HepG2 (cell line): ENCODE data around the gene EXOC7. TPM values are rescaled to one million over a fixed set of nuclear protein-coding genes. Genes with fewer than 3 reads are reported as not detected.

Experiments used
- DR1 ChIP-seq: sonication (generic); formaldehyde crosslinking; IDR thresholded peaks from 2 replicates; pipeline ENCODE4 v1.8.0; 2021; ENCODE audit warnings: mild to moderate bottlenecking, missing genetic modification reagents, inconsistent platforms
- GZF1 ChIP-seq: sonication (generic); formaldehyde crosslinking; IDR thresholded peaks from 2 replicates; pipeline ENCODE4 v1.5.1; 2020; ENCODE audit warnings: mild to moderate bottlenecking, missing genetic modification reagents
- HDAC2 ChIP-seq: sonication (generic); formaldehyde crosslinking; IDR thresholded peaks from 2 replicates; pipeline ENCODE4 v1.4.0; 2020; ENCODE audit warnings: missing genetic modification reagents
- NFYC ChIP-seq: IDR thresholded peaks from 2 replicates; pipeline ENCODE4 v1.6.1; 2016; ENCODE audit warnings: missing genetic modification reagents, missing compliant biosample characterization
- RBFOX2 ChIP-seq: fragments of 200-400 bp; formaldehyde crosslinking; IDR thresholded peaks from 2 replicates; pipeline ENCODE4 v1.6.1; 2017; ENCODE audit warnings: low read depth, mild to moderate bottlenecking, low read length
- RORA ChIP-seq: sonication (generic); formaldehyde crosslinking; IDR thresholded peaks from 2 replicates; pipeline ENCODE4 v1.5.0; 2020; ENCODE audit warnings: mild to moderate bottlenecking, missing genetic modification reagents, moderate library complexity
- ZNF10 ChIP-seq: sonication (generic); formaldehyde crosslinking; IDR thresholded peaks from 2 replicates; pipeline ENCODE4 v1.4.0; 2020; ENCODE audit warnings: mild to moderate bottlenecking, low read depth, missing genetic modification reagents, borderline replicate concordance
- ZNF33B ChIP-seq: sonication (generic); formaldehyde crosslinking; IDR thresholded peaks from 2 replicates; pipeline ENCODE4 v1.5.1; 2020; ENCODE audit warnings: mild to moderate bottlenecking, missing genetic modification reagents
- ZNF563 ChIP-seq: sonication (generic); formaldehyde crosslinking; IDR thresholded peaks from 2 replicates; pipeline ENCODE4 v1.8.0; 2022; ENCODE audit warnings: mild to moderate bottlenecking, moderate library complexity, missing genetic modification reagents
- ZNF572 ChIP-seq: sonication (generic); formaldehyde crosslinking; IDR thresholded peaks from 2 replicates; pipeline ENCODE4 v1.5.1; 2020; ENCODE audit warnings: mild to moderate bottlenecking, missing genetic modification reagents
- ZNF577 ChIP-seq: sonication (generic); formaldehyde crosslinking; IDR thresholded peaks from 2 replicates; pipeline ENCODE4 v1.4.0; 2020; ENCODE audit warnings: mild to moderate bottlenecking, low read depth, missing genetic modification reagents, borderline replicate concordance
- ZNF644 ChIP-seq: IDR thresholded peaks from 2 replicates; pipeline ENCODE4 v1.6.1; 2016; ENCODE audit warnings: low read depth
- ZNF670 ChIP-seq: sonication (generic); formaldehyde crosslinking; IDR thresholded peaks from 2 replicates; pipeline ENCODE4 v1.8.0; 2022; ENCODE audit warnings: mild to moderate bottlenecking, missing genetic modification reagents, borderline replicate concordance
- ZSCAN12 ChIP-seq: sonication (generic); formaldehyde crosslinking; IDR thresholded peaks from 2 replicates; pipeline ENCODE4 v1.9.0; 2021; ENCODE audit warnings: mild to moderate bottlenecking, missing genetic modification reagents
- ZSCAN31 ChIP-seq: sonication (generic); formaldehyde crosslinking; IDR thresholded peaks from 2 replicates; pipeline ENCODE4 v1.5.0; 2020; ENCODE audit warnings: low read depth, mild to moderate bottlenecking, missing genetic modification reagents
- polyA plus RNA-seq, 8 experiments: library from polyadenylated mRNA; depleted of rRNA in 3 of 8; stranded (reverse) in 7 of 8; unstranded in 1 of 8; fragments of >200 nt; fragmentation: Illumina TruSeq in 4 of 8; extraction: Trizol in 4 of 8; gene quantifications; 2 replicates each; pipeline versions ENCODE4 v1.2.1 to v1.2.3, GENCODE V29; 2011 to 2016; ENCODE audit warnings: low read depth in 4 of 8, missing spikeins in 1 of 8, mixed read lengths in 1 of 8; ENCODE audit not compliant: insufficient read depth in 1 of 8
- total RNA-seq, 5 experiments: library from RNA; depleted of rRNA; stranded (reverse); fragments of >200 nt; fragmentation: Illumina TruSeq; extraction: Trizol; gene quantifications; 2 replicates each; pipeline ENCODE4 v1.2.3, GENCODE V29; 2016; ENCODE audit warnings: low read depth in 1 of 5
- TF ChIP-seq, protein P1 (sequence below): fragments of 450-650 bp; IDR thresholded peaks from 2 replicates; pipeline ENCODE4 v1.6.1; 2016
- TF ChIP-seq, protein P2 (sequence below): sonication (generic); formaldehyde crosslinking; IDR thresholded peaks from 2 replicates; pipeline ENCODE4 v1.5.1; 2020; ENCODE audit warnings: missing genetic modification reagents, mild to moderate bottlenecking, borderline replicate concordance
- TF ChIP-seq, protein P3 (sequence below): sonication (generic); formaldehyde crosslinking; IDR thresholded peaks from 2 replicates; pipeline ENCODE4 v1.4.0; 2020; ENCODE audit warnings: missing genetic modification reagents
- TF ChIP-seq, protein P4 (sequence below), 2 experiments: sonication (generic) in 1 of 2; formaldehyde crosslinking in 1 of 2; IDR thresholded peaks; 2 replicates each; pipeline versions ENCODE4 v1.4.0 to v1.6.1; 2018 to 2020; ENCODE audit warnings: missing genetic modification reagents in 2 of 2, borderline replicate concordance in 1 of 2, low read depth in 1 of 2, mild to moderate bottlenecking in 1 of 2, missing biosample characterization in 1 of 2
- TF ChIP-seq, protein P5 (sequence below): IDR thresholded peaks from 2 replicates; pipeline ENCODE4 v1.6.1; 2016; ENCODE audit warnings: mild to moderate bottlenecking

The EXOC7 gene
- total and polyA plus RNA-seq, 2 of the 13 experiments (the other 11 are each of a cell fraction or from before 2014, with no cell fraction given) = 86.9 to 116 TPM

DNA sequence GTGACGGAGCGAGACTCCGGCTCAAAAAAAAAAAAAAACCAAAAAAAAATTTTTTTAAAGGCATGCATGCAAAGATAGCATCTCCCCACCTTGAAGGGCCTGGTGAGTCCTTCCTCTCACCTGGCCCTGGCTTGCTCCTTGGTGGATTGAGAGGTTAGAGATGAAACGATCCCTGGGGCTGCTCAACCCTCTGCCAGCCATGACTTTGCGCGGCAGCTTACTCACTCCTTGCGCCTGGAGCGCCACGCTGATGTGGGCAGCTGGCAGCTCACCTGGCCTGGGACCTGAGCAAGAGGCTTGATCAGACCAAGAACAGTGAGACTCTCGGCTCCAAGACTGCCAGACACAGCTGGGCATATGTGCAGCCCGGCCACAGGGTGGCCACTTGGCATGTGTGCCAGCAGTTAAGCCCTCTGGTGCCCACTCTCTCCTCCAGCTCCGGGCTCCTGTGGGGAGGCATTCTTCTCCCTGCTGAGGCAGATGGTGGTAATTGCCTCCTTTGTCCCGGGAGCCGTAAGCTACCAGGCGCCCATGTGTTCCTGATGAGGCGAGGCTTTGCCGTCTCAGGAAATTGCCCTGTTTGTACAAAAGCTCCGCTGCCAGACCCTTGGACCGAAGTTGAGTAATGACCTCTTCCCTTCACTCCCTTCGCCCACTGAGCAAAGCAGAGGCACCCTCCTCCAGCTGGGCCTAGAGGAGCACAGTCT is 71.4 kb downstream of the EXOC7 start (continued):
- TF ChIP-seq, protein P1, sequence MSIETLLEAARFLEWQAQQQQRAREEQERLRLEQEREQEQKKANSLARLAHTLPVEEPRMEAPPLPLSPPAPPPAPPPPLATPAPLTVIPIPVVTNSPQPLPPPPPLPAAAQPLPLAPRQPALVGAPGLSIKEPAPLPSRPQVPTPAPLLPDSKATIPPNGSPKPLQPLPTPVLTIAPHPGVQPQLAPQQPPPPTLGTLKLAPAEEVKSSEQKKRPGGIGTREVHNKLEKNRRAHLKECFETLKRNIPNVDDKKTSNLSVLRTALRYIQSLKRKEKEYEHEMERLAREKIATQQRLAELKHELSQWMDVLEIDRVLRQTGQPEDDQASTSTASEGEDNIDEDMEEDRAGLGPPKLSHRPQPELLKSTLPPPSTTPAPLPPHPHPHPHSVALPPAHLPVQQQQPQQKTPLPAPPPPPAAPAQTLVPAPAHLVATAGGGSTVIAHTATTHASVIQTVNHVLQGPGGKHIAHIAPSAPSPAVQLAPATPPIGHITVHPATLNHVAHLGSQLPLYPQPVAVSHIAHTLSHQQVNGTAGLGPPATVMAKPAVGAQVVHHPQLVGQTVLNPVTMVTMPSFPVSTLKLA = no peak
- TF ChIP-seq ZNF563 (CRISPR knock-in tag) (no peak), DR1 (CRISPR knock-in tag) (no peak), GZF1 (CRISPR knock-in tag) (no peak), ZNF670 (CRISPR knock-in tag) (no peak), RORA (CRISPR knock-in tag) (no peak), RBFOX2 (no peak), NFYC (CRISPR knock-in tag) (no peak), HDAC2 (CRISPR knock-in tag) (peak; percentile 83; the same call in 1 of the 2 replicates), ZSCAN12 (CRISPR knock-in tag) (0 out of 2 replicates have a peak, but pooled peaks have one; percentile 63), ZNF577 (CRISPR knock-in tag) (no peak), ZNF572 (CRISPR knock-in tag) (peak; percentile 27; the same call in 1 of the 2 replicates), ZNF33B (0 out of 2 replicates have a peak, but pooled peaks have one; percentile 56), ZNF644 (CRISPR knock-in tag) (no peak), ZSCAN31 (no peak), ZNF10 (CRISPR knock-in tag) (no peak)
- TF ChIP-seq, protein P2, sequence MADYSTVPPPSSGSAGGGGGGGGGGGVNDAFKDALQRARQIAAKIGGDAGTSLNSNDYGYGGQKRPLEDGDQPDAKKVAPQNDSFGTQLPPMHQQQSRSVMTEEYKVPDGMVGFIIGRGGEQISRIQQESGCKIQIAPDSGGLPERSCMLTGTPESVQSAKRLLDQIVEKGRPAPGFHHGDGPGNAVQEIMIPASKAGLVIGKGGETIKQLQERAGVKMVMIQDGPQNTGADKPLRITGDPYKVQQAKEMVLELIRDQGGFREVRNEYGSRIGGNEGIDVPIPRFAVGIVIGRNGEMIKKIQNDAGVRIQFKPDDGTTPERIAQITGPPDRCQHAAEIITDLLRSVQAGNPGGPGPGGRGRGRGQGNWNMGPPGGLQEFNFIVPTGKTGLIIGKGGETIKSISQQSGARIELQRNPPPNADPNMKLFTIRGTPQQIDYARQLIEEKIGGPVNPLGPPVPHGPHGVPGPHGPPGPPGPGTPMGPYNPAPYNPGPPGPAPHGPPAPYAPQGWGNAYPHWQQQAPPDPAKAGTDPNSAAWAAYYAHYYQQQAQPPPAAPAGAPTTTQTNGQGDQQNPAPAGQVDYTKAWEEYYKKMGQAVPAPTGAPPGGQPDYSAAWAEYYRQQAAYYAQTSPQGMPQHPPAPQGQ = no peak
- TF ChIP-seq, protein P3, sequence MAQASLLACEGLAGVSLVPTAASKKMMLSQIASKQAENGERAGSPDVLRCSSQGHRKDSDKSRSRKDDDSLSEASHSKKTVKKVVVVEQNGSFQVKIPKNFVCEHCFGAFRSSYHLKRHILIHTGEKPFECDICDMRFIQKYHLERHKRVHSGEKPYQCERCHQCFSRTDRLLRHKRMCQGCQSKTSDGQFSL (CRISPR knock-in tag) = no peak
- TF ChIP-seq, protein P4, sequence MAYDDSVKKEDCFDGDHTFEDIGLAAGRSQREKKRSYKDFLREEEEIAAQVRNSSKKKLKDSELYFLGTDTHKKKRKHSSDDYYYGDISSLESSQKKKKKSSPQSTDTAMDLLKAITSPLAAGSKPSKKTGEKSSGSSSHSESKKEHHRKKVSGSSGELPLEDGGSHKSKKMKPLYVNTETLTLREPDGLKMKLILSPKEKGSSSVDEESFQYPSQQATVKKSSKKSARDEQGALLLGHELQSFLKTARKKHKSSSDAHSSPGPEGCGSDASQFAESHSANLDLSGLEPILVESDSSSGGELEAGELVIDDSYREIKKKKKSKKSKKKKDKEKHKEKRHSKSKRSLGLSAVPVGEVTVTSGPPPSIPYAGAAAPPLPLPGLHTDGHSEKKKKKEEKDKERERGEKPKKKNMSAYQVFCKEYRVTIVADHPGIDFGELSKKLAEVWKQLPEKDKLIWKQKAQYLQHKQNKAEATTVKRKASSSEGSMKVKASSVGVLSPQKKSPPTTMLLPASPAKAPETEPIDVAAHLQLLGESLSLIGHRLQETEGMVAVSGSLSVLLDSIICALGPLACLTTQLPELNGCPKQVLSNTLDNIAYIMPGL (CRISPR knock-in tag; IDR thresholded peaks at IDR 0.05; ENCODE audit: borderline replicate concordance in 1 of 2, low read depth in 1 of 2) = peak in 1 of 2 experiments; percentile 71; a peak in 1 of 4 replicates
- TF ChIP-seq, protein P5, sequence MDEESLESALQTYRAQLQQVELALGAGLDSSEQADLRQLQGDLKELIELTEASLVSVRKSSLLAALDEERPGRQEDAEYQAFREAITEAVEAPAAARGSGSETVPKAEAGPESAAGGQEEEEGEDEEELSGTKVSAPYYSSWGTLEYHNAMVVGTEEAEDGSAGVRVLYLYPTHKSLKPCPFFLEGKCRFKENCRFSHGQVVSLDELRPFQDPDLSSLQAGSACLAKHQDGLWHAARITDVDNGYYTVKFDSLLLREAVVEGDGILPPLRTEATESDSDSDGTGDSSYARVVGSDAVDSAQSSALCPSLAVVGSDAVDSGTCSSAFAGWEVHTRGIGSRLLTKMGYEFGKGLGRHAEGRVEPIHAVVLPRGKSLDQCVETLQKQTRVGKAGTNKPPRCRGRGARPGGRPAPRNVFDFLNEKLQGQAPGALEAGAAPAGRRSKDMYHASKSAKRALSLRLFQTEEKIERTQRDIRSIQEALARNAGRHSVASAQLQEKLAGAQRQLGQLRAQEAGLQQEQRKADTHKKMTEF (CRISPR knock-in tag) = no peak
